ENCODE results near the gene CD58.
"Not testable (repeated sequence)": the region's sequence is repeated elsewhere in the genome, so short reads cannot be mapped to it uniquely, and the experiment has no call there.

Gene CD58, protein sequence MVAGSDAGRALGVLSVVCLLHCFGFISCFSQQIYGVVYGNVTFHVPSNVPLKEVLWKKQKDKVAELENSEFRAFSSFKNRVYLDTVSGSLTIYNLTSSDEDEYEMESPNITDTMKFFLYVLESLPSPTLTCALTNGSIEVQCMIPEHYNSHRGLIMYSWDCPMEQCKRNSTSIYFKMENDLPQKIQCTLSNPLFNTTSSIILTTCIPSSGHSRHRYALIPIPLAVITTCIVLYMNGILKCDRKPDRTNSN

DNA sequence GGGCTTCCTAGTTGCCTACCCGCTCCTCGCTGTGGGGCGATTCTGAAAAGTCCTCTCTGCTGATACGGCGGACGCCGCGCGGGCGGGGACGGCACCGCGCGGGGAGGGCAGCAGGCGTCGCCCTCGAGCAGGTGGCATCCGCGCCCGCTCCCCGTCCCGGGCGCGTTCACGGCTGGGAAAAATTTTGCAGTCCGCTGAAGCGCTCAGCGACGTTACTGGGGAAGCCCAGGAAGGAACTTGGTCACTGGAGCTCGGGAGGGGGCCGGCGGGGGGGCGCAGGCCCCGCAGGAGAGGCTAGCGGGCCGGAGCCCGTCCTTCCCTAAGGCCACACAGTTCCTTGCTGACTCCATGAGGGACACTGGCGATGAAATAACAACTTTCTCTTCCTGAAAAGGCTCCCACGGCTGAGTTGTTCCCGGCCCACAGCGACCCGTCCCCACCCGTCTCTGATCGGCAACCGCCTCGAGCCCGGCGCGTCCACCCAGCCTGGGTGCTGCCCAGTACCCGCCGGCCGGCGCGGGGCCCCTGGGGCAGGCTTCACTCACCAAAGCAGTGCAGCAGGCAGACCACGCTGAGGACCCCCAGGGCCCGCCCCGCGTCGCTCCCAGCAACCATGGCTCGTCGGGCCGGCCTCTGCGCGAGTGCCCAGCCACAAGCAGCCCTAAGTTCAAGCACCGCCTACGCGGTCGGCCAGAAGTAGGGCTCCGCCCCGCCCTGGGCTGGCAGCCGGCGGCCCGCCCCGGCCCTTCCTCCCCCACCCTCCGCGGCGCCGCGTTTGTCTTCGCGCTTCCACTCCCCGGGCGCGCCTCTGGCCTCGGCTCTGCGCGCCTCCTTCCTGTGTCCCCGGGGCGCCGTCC lies at the start of gene CD58:
Gene CD58, minus strand, starts transcription at position 669 of the 857 bp plus-strand sequence. Its CDS starts 54 bp downstream, at position 615.
- peak; percentile 80 for DNase-seq (ENCODE audit: low spot score)

DNA sequence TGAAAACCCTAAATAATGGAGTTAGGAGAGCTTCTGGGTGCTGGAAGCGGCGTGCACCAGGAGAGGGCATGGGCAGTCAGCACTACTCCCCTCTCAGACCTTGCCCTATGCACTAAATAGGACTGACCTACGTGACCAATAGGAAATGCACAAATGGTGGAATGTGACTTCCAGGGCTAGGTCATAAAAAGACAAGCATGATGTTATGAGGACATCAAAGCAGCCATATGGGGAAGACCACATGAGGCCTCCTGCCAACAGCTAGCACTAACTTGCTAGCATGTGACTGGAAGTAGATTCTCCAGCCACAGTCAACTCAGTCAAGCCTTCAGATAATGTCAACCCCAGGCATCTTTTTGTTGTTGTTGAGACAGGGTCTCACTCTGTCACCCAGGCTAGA lies 49.6 kb upstream of the CD58 start:
- DNase-seq (ENCODE audit: low spot score), result not testable (repeated sequence)

GRCh38 chr1:116619106-116619505 lies 48.3 kb upstream of the CD58 start:
- DNase-seq (ENCODE audit: low spot score), result not testable (repeated sequence)

DNA sequence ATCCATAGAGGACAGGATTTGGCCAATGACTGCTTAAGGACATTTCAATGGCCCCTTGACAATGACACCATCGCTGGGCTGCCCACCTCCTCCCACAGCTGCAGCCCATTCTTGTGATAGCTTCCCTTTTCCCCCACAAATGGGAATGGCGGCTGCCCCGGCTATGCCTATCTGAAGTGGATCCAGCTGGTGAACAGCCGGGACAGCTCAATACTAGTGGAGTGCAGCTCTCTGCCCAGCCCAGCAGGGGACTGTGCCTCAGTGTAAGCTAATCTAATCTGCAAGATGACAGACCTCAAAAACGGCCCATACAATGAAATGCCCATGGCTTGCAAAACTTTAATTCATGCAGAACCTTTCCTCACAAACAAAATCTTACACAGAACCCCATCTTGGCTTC lies 47.0 kb upstream of the CD58 start:
- not testable (repeated sequence) for DNase-seq (ENCODE audit: low spot score)

DNA sequence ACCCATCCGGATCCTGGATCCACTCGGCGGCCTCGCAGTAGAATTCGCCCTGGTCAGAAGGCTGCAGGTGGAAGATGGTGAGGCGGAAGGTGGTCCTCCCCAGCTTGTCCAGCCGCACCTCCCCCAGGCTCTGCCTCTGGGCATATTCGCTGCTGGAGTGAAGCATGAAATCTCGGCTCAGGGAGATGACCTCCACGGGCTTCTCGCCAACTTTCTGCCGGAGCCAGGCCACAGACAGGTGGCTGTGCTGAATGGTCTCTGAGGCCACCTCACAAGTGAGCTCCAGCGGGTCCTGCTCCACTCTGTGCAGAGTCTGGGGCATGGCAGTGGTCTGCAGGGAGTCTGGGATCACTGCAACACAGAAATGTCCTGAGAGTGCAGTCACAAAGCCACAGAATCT lies 43.0 kb upstream of the CD58 start:
- not testable (repeated sequence) for DNase-seq (ENCODE audit: low spot score)

- not testable (repeated sequence) for DNase-seq (ENCODE audit: low spot score)
These were observed 39.1 kb upstream of the CD58 start for GRCh38 chr1:116609801-116610371.

GRCh38 chr1:116608841-116609240 lies 38.0 kb upstream of the CD58 start:
- DNase-seq (ENCODE audit: low spot score), result not testable (repeated sequence)

GRCh38 chr1:116608151-116608550 lies 37.3 kb upstream of the CD58 start:
- not testable (repeated sequence) for DNase-seq (ENCODE audit: low spot score)

DNA sequence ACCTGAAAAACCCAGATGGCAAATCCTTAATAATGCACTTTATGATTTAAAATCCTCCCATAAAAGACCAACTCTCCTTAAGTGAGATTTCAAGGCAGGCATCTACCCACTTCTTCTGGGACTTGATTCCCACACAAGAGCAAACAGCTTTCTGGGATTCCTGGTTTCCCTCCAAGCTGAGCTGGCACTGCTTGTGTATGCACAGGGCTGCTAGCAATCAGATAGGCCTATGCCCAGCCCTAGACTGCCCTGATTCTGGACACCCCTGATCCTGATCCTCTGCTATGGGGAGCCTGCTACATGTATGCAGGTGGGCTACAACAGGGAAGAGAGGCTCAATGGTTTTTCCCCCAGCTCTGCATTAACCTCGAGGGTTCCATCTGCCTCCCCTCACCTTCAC lies 36.6 kb upstream of the CD58 start:
- DNase-seq (ENCODE audit: low spot score), result not testable (repeated sequence)

DNA sequence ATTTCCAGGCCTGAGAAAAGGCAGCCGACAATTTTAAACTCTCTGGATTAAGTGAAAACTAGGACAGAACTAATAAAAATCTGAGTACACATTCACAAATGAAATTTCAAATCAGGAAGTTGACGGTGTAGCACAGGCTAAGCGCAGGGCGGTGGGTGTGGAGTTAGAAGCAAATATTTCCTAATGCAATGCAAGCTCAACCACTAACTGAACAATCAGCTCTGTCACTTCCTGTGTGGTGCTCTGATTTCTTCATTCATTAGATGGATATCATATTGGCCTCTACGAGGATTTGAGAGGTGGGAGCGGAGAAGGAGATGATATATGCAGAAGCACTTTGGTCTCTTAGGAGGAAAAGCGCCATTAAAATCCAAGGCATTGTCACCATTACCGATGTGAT lies 35.2 kb upstream of the CD58 start:
- not testable (repeated sequence) for DNase-seq (ENCODE audit: low spot score)

DNA sequence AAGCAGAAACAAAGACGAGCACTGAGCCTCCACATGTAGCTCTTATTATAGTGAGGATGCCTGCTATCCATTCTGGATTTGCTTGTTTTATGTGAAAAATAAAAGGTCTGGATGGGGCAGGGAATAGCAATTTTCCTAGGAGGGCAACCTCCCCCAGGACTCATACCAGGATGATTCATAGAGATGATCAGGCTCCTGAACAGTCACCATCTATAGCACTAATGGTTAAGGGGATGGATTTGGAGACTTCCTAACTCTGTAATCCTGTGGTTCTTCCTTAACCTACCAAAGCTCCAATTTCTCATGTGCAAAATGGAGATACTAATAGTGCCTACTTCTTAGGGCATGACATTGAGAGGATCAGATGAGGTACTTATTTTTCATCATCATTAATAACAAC lies 34.5 kb upstream of the CD58 start:
- no peak for DNase-seq (ENCODE audit: low spot score)

DNA sequence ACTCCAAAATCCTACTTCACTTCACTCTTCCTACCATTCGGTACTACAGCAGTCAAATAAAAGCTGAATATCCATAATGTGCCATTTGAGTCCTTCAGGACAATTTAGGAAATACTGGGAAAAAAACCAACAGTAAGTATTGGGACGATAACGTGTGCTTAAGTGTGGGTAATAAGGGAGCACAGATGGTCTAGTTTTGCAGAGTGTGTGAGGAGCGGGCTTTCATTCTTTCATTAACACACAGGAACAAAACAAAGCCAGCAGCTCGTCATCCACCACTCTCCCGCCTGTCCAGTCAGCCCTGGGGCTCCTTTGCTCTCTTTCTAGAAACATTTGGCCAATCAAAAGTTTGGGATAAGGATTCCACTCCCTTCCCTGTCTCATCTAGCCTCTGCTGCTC lies 33.6 kb upstream of the CD58 start:
- DNase-seq (ENCODE audit: low spot score), result not testable (repeated sequence)

- DNase-seq (ENCODE audit: low spot score), result not testable (repeated sequence)
These were observed 32.8 kb upstream of the CD58 start for GRCh38 chr1:116603646-116604045.

- DNase-seq (ENCODE audit: low spot score), result not testable (repeated sequence)
These were observed 28.5 kb upstream of the CD58 start for GRCh38 chr1:116599369-116599768.

DNA sequence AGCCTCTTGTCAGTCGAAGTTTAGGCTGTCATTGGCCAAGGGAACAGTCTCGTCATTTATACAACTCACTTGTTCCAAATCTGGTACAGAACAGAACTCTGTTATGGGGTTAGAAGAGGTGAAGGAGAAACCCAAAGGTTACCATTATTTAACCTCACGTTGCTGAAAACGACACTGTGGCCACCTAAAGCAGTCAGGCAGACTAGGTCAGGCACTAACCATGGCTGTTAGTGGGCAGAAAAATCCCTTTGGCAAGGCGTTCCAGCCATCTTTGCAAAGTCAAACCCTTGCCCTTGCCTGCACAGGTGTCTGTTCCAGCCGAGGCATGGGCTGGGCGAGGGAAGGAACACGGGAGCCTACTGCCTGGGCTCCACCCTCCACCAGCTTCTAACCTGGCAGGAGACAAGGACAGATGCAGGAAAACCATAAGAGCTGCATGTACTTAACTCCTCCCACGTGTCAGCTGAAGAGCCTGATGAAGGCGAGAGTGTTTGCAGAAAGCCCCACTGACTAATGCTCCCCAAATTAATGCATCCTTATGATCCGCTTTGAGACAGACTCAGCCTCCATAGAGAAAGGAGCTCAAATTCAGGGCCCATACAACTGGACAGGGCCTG lies 27.7 kb upstream of the CD58 start:
- not testable (repeated sequence) for DNase-seq (ENCODE audit: low spot score)

DNA sequence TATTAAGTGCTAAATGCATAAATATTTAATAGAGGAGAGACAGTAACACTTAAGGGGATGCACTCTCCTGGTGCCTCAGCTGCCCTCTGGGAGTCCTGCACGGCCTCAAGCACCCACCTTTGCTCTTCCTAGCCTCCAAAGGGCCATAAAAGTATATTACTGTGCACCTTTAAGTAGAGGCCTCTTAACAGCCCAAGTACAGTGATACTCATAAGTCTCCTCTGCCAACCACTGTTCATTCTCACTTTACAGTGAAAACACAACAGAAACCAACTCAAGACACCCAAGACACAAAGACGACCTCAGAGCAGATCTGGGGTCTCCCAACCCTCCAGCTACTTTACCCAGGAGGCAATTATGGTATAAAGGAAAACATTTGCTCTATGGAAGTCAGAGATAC lies 26.6 kb upstream of the CD58 start:
- not testable (repeated sequence) for DNase-seq (ENCODE audit: low spot score)

DNA sequence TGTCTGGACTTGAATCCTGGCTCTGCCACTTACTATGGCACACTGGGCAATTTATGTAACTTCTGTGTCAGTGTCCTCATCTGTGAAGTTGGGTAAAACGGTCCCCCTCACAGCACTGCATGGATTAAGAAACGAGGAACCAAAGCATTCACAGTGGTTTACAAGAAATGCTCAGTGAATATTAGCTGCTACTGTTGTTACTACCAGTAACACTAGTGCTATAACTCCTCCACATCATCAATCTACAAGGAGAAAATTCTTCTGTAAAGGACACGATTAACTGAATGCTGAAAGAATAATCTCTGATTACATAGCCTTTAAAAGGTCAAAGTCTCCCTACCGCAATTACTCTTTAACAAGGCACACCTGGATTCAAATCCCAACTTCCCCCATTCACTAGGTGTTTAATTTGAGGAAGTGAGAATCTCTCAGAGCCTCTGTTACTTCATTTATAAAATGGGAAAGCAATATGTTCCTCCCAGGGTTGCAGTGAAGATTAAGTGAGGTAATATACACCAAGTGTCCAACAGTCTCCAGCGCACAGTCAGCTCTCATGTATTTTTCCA lies 26.0 kb upstream of the CD58 start:
- DNase-seq (ENCODE audit: low spot score), result not testable (repeated sequence)

GRCh38 chr1:116595946-116596741 lies 25.3 kb upstream of the CD58 start:
- peak; percentile 44 for DNase-seq (ENCODE audit: low spot score)

GRCh38 chr1:116595065-116595840 lies 24.4 kb upstream of the CD58 start:
- DNase-seq (ENCODE audit: low spot score), result not testable (repeated sequence)

DNA sequence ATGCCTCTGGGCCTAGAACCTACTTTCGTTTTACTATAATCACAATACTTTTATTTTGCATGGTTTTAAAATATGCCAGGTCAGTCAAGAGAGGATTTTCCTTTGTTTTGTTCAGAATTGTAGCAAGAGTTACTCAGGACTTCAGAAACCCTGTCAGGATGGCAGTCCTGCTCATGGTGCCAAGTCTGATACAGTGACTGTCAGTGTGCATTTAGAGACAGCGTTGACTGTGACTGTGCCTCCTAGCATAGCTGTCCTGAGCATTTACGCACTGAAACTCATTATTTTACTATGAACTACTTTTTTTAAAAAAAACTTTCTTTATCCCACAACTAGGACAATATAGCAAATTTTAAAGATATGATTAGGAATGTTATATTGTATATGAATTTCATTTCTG lies 23.2 kb upstream of the CD58 start:
- DNase-seq (ENCODE audit: low spot score), result not testable (repeated sequence)

Measured in CD4-positive, alpha-beta T cell treated with Interleukin-15 for 4 hours (primary cell).